Liver (tissue), 3 donors: ENCODE measurements around the gene KLRF1.

Experiments used
- TAF1 ChIP-seq: conservative IDR thresholded peaks from 2 replicates; pipeline ENCODE4 v1.6.1; 2016; ENCODE audit warnings: antibody characterized with exemption, mild to moderate bottlenecking
- TF ChIP-seq, protein P1 (sequence below): fragments of 150-350 bp; IDR thresholded peaks from 2 replicates; pipeline ENCODE4 v1.5.1; 2017; ENCODE audit warnings: improper control_type of control experiment, low read depth, low read length; ENCODE audit not compliant: missing input control
- donor health status: healthy.
- donor health status: healthy.

DNA sequence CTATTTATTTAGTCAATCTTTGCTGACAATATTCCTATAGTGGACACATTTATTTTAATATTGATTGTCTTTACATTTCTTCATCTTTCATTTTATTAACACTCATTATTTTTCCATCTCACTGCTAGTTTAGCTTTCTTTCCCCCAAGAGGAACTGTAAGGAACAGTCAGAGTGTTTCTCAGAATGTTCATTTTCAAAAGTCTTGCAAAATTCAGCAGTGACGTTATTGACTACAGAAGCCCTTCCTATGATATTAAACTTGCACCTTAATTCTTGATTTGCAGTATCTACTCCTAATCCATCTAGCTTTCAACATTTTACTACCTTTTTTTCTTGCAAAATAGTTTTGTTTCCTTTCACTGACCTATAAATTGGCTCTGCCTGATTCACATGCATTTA lies 28.9 kb downstream of the KLRF1 start:
- no peak for TF ChIP-seq TAF1
- TF ChIP-seq, protein P1, sequence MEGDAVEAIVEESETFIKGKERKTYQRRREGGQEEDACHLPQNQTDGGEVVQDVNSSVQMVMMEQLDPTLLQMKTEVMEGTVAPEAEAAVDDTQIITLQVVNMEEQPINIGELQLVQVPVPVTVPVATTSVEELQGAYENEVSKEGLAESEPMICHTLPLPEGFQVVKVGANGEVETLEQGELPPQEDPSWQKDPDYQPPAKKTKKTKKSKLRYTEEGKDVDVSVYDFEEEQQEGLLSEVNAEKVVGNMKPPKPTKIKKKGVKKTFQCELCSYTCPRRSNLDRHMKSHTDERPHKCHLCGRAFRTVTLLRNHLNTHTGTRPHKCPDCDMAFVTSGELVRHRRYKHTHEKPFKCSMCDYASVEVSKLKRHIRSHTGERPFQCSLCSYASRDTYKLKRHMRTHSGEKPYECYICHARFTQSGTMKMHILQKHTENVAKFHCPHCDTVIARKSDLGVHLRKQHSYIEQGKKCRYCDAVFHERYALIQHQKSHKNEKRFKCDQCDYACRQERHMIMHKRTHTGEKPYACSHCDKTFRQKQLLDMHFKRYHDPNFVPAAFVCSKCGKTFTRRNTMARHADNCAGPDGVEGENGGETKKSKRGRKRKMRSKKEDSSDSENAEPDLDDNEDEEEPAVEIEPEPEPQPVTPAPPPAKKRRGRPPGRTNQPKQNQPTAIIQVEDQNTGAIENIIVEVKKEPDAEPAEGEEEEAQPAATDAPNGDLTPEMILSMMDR: no peak
